Activated naive CD8-positive, alpha-beta T cell treated with anti-CD3 and anti-CD28 coated beads, Interleukin-2, amount 10 ng/mL, durations not matched to agents 7 days and 5 days (primary cell): ENCODE results near the gene KLHL22. TPM values are rescaled to one million over a fixed set of nuclear protein-coding genes. Genes with fewer than 3 reads are reported as not detected.

Experiments
- ATAC-seq: fragments of 150-1000 bp; cut with Tn5 transposase; one replicate; pipeline ENCODE4 v1.10.0; 2021; ENCODE audit warnings: low read depth, moderate library complexity
- POLR2A ChIA-PET: fragments of 350-600 bp; sonication (Branson Sonifier 250); formaldehyde crosslinking; loops from one replicate; lab custom pipeline; 2021; ENCODE audit warnings: antibody characterized with exemption; lab: Charles Lee
- DNase-seq: peaks from one replicate; pipeline ENCODE4 v3.0.0; 2021
- H3K27ac Mint-ChIP-seq: one replicate; pipeline ENCODE4 v1.8.0; 2022; ENCODE audit warnings: mild to moderate bottlenecking, mixed read lengths
- H3K27me3 Mint-ChIP-seq: one replicate; pipeline ENCODE4 v1.8.0; 2022; ENCODE audit warnings: mild to moderate bottlenecking, moderate library complexity, mixed read lengths
- H3K36me3 Mint-ChIP-seq: one replicate; pipeline ENCODE4 v1.8.0; 2021; ENCODE audit warnings: mild to moderate bottlenecking, mixed read lengths
- H3K4me1 Mint-ChIP-seq: one replicate; pipeline ENCODE4 v1.8.0; 2021; ENCODE audit warnings: mixed read lengths
- H3K4me3 Mint-ChIP-seq: one replicate; pipeline ENCODE4 v1.8.0; 2022; ENCODE audit warnings: mild to moderate bottlenecking, moderate library complexity, mixed read lengths
- H3K9me3 Mint-ChIP-seq: one replicate; pipeline ENCODE4 v1.8.0; 2021; ENCODE audit warnings: mixed read lengths
- total RNA-seq, 2 experiments: library from RNA; stranded (reverse); gene quantifications; one replicate each; pipeline ENCODE4 v1.2.3, GENCODE V29; 2021

The KLHL22 gene
- total RNA-seq, 2 experiments from 2014 or later: 31.7 to 37.3 TPM

DNA sequence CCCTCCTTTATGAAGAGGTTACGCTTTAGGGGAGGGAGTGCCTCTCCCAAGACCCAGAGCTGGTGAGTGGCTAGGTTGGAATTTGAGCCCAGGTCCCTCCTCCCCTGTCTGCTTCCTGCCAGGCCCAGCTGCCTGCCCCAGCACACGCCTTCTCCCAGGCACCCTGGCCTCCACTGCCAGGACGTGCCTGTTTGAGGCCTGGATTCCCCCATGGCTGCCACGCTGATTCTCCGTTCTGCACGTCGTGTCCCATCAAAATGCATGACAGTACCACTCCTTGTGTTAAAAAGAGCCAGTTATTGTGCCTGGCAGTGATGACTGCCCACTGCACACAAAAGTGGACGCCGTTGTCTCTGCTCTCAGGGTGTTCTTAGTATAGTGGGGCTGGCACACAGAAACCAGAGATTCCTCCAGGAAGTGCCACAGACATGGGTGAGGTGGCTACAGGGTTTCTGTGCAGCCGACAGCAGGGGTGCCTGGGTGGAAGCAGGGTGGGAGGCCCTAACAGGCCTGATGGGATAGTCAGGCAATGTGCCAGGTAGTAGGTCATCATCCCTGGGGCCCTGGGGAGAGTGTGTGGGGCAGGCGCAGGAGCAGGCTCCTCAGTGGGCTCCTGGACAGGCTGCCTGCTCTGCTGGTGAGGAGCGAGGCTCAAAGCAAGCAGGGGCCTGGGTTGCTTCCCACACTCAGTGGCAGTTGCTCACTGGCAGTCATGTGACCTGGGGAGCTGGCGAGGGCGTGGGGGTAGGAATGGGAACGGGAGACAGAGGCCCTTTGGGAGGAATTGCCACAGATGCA, 36.0 kb upstream of the KLHL22 start:
- peak overlapping the region; percentile 69 for H3K27ac Mint-ChIP-seq
- H3K9me3 Mint-ChIP-seq: no peaks in the 10 kb centered on the region
- POLR2A ChIA-PET: interaction anchor here (0.8 to 1.3 kb wide), 4 partner anchors 13 to 24 kb away, joined by 3 to 7 read pairs (median 4); partner anchors contain the start of gene MED15
- H3K4me3 Mint-ChIP-seq: no peak overlapping the region
- H3K4me1 Mint-ChIP-seq: peaks cover 41% of the 10 kb centered on the region
- ATAC-seq: no peak
- no peaks in the 10 kb centered on the region for H3K27me3 Mint-ChIP-seq
- no peak for DNase-seq
- peaks cover 27% of the 10 kb centered on the region for H3K36me3 Mint-ChIP-seq

DNA sequence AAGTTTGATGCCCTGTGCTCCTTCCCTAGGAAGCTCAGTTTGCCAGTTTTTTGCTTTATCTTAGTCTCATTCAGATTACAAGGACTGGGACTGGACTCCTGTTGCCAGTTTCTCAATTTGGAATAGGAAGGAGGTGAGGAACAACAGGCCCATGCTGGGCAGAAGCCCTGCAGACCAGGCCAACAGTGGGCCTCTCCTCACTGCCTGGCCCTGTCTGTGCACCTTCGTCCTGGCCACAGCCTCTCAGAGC, 35.5 kb upstream of the KLHL22 start:
- ATAC-seq: no peak
- no peak for DNase-seq
- Mint-ChIP-seq H3K36me3 (peaks cover 29% of the 10 kb centered on the region), H3K9me3 (no peaks in the 10 kb centered on the region), H3K4me1 (peaks cover 46% of the 10 kb centered on the region), H3K27me3 (no peaks in the 10 kb centered on the region), H3K4me3 (no peak overlapping the region), H3K27ac (no peak overlapping the region)
- POLR2A ChIA-PET: interaction anchor here (0.9 kb wide), 1 partner anchor 13 kb away, joined by 3 read pairs; no protein-coding TSS in a partner anchor

DNA sequence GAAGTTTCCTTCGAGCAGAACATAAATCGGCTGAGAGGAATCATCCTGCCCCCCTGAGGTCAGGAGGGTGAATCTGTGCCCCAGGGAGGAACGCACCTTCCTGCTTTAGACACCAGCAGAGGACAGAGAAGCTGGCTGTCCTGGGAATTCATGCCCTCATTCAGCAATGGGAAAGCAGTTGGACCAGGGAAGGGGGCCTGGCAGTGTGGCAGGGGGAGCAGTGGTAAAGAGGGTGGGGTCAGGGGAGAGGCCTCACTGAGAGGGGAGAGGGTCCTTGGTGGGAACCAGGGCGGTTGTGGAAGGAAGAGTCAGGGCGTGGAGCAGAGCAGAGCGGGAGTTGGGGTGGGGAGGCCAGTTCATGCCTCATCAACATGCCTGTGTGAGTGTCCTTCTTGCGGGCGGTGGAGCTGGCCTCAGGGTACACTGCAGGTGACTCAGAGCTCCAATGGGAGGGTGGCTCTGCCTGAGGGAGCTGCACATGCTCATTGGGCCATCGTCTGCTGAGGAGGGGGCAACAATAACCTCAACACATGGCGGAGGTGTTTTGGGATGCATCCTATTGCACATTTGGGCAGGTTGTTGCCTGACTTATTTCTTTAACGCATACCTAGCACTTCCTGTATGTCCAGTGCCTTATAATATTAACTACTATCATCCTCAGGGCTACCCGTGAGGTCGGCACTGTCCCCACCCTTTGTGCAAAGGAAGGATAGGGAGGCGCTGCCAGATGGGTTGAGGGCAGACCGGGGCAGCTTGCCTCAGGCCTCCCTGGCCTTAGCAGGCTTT, 35.0 kb upstream of the KLHL22 start:
- ATAC-seq (no peak), DNase-seq (no peak)
- H3K9me3 Mint-ChIP-seq: no peaks in the 10 kb centered on the region
- H3K27ac Mint-ChIP-seq: no peak overlapping the region
- H3K27me3 Mint-ChIP-seq: no peaks in the 10 kb centered on the region
- H3K36me3 Mint-ChIP-seq: peaks cover 29% of the 10 kb centered on the region
- no peak overlapping the region for H3K4me3 Mint-ChIP-seq
- POLR2A ChIA-PET: interaction anchor here (0.9 kb wide), 1 partner anchor 12 kb away, joined by 3 read pairs; no protein-coding TSS in a partner anchor
- H3K4me1 Mint-ChIP-seq: peaks cover 46% of the 10 kb centered on the region

DNA sequence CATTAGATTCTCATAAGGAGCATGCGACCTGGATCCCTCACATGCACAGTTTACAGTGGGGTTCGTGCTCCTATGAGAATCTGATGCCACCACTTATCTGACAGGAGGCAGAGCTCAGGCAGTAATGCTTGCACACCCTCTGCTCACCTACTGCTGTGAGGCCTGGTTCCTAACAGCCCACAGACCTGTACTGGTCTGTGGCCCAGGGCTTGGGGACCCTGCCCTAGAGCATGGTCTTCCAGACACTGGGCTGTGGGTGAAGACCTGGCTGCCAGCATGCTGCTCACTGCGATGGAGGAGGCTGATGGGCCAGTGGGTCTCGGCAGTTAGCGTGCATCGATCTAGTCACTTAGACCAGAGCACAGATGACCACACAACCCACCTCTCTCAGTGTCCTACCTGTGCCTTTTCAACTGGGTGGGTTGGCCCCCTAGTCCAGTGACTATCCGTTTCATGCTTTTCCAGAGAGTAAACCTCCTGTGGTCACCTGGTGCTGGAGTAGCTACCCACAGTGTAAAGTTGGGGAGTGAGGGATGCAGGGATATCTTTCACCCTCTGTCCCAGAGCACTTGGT, 32.9 kb upstream of the KLHL22 start:
- DNase-seq (no peak), ATAC-seq (no peak)
- Mint-ChIP-seq H3K4me1 (peaks cover 47% of the 10 kb centered on the region), H3K4me3 (no peak overlapping the region), H3K27me3 (no peaks in the 10 kb centered on the region), H3K9me3 (no peaks in the 10 kb centered on the region), H3K27ac (no peak overlapping the region), H3K36me3 (peaks cover 24% of the 10 kb centered on the region)
- POLR2A ChIA-PET: no interaction called here

DNA sequence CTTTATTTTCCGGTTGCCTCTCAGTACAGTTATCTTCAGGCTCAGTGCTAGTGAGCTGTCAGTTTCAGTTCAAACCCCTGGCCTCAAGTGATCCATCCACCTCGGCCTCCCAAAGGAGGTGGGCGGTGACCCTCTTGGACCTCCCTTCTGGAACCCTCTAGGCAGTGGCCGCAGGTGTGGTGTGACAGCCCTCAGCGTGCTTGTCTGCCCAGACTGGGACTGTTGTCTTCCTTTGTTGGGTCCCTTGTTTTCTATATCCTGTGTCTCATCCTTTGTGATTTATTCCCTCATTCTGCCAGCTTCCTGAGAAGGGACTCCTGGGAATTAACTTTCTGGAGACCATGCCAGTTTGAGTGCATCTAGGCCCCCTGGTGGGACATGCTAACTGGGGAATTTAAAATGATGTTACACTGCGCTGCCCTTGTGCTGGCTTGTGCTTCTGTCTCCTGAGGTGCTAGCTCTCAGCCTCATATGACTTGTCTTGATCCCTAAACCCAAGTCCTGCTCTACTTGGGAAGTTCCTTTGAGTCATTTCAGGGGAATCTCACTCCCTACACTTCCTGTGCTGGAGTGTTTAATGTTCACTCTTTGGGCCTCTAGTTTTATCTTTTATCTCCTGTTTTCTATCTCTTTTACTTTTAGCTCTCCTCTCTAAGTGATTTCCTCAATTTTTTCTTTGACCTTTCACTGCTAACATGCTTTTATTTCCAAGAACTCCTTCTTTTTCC, 31.2 kb upstream of the KLHL22 start:
- Mint-ChIP-seq H3K27ac (no peak overlapping the region), H3K27me3 (no peaks in the 10 kb centered on the region), H3K4me1 (peaks cover 49% of the 10 kb centered on the region), H3K9me3 (no peaks in the 10 kb centered on the region), H3K4me3 (no peak overlapping the region), H3K36me3 (peaks cover 26% of the 10 kb centered on the region)
- ATAC-seq: no peak
- no peak for DNase-seq
- POLR2A ChIA-PET: interaction anchor here (1.0 kb wide), 1 partner anchor 19 kb away, joined by 3 read pairs; the partner anchor contains the start of gene MED15

DNA sequence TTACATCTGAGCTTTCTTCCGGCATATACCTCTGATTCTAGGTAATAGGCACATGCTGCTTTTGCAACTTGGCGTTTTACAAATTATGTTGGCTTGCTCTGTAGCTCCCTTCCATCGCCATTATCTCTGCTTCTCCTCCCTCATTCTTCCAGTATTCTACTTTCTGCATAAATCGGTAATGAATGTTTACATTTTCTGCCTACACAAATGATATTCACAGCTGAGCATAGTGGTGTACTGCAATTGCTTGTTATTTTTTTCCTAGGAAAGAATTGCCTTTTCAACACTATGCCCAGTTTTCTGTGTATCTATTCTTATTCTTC, 30.7 kb upstream of the KLHL22 start:
- H3K4me1 Mint-ChIP-seq: peaks cover 46% of the 10 kb centered on the region
- H3K27me3 Mint-ChIP-seq: no peaks in the 10 kb centered on the region
- POLR2A ChIA-PET: interaction anchor here (1.0 kb wide), 1 partner anchor 19 kb away, joined by 3 read pairs; the partner anchor contains the start of gene MED15
- H3K36me3 Mint-ChIP-seq: peaks cover 26% of the 10 kb centered on the region
- H3K4me3 Mint-ChIP-seq: no peak overlapping the region
- no peak for ATAC-seq
- no peaks in the 10 kb centered on the region for H3K9me3 Mint-ChIP-seq
- DNase-seq: no peak
- H3K27ac Mint-ChIP-seq: no peak overlapping the region

DNA sequence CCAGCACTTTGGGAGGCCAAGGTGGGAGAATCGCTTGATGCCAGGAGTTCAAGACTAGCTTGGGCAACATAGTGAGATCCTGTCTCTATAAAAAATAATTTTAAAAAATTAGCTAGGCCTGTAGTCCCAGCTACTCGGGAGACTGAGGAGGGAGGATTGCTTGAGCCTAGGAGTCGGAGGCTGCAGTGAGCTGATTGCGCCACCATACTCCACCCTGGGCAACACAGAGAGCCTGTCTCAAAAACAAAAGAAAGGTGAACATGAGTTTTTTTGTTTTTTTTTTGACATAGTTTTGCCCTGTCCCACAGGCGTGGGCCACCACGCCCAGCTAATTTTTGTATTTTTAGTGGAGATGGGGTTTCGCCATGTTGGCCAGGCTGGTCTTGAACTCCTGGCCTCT, 29.5 kb upstream of the KLHL22 start:
- POLR2A ChIA-PET: interaction anchor here (1.0 to 1.5 kb wide), 3 partner anchors 16 to 40 kb away, joined by 3 to 7 read pairs (median 3); no protein-coding TSS in a partner anchor
- DNase-seq: no peak
- Mint-ChIP-seq H3K27ac (no peak overlapping the region), H3K9me3 (no peaks in the 10 kb centered on the region), H3K27me3 (no peaks in the 10 kb centered on the region), H3K4me3 (no peak overlapping the region), H3K4me1 (peaks cover 46% of the 10 kb centered on the region), H3K36me3 (peaks cover 35% of the 10 kb centered on the region)
- ATAC-seq: no peak

DNA sequence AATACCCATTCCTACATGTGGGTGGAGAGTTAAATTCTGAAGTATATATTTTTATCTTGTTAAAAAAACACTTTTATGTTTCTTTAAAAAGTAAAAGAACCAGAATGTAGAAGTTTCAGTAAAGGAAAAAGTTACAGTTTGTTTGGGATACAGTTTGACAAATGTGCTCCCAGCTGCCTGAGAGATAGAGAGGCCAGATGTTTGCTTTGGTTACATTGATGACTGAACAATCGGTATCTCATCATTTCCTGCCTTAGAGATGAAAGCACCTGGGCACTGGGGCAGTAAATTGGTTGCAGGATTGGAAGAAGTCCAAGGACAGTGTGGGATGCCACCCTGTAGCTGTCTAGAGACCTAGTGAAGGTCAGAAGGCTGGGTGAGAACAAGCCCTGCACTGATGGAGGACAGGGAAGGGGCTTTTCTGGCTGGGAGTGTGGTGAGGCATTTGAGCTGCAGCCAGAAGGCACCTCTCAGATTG, 28.4 kb upstream of the KLHL22 start:
- Mint-ChIP-seq H3K27ac (peak overlapping the region; percentile 93), H3K9me3 (no peaks in the 10 kb centered on the region), H3K4me1 (peaks cover 53% of the 10 kb centered on the region), H3K27me3 (no peaks in the 10 kb centered on the region), H3K4me3 (peak overlapping the region; percentile 37), H3K36me3 (peaks cover 38% of the 10 kb centered on the region)
- DNase-seq (no peak), ATAC-seq (peak; percentile 56)
- POLR2A ChIA-PET: interaction anchor here (0.8 to 1.5 kb wide), 6 partner anchors 10 to 41 kb away, joined by 3 to 7 read pairs (median 4); no protein-coding TSS in a partner anchor

DNA sequence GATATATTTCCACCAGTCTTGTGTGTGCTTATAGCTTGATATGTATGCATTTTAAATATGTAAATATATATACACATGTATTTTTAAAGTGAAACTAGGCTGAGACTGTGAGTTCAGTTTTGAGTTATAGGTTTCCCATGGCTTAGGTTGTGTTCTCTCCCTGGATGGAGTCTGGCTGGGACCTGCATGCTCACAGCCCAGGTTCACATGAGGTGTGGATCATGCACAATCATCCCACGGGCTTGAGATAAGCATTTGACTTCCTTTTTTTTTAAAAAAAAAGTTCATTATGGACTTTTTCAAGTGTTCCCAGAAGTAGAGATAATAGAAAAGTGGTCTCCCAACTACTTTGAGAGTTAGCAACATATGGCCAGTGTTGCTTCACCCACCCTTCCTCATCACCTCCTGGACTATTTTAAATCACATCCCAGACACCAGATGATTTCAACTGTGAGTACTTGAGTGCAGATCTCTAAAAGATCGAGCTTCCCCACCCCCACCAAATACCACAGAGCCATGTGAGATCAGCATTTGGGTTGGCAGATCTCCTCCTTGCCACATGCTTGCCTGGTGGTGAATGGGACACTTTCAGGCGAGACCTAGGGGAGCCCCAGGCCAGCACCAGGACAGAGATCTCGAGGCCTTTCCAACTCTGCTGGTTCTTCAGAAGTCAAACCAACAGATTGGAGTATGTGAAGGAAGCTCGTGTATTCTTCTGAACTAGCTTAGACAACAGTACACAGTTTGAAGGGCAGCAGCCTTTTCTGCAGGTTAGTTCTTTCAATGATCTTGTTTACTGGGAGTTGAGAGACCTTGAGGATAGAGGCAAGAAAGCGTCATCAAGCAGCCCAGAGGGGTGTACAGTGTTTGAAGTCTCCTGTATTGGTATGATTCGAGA, 27.7 kb upstream of the KLHL22 start:
- Mint-ChIP-seq H3K27ac (peak overlapping the region; percentile 93), H3K27me3 (no peaks in the 10 kb centered on the region), H3K9me3 (no peaks in the 10 kb centered on the region), H3K36me3 (peaks cover 38% of the 10 kb centered on the region), H3K4me1 (peaks cover 54% of the 10 kb centered on the region), H3K4me3 (peak overlapping the region; percentile 39)
- DNase-seq: no peak
- POLR2A ChIA-PET: interaction anchor here (0.8 to 1.5 kb wide), 4 partner anchors 9 to 26 kb away, joined by 3 to 7 read pairs (median 4); no protein-coding TSS in a partner anchor
- peak; percentile 40 for ATAC-seq

DNA sequence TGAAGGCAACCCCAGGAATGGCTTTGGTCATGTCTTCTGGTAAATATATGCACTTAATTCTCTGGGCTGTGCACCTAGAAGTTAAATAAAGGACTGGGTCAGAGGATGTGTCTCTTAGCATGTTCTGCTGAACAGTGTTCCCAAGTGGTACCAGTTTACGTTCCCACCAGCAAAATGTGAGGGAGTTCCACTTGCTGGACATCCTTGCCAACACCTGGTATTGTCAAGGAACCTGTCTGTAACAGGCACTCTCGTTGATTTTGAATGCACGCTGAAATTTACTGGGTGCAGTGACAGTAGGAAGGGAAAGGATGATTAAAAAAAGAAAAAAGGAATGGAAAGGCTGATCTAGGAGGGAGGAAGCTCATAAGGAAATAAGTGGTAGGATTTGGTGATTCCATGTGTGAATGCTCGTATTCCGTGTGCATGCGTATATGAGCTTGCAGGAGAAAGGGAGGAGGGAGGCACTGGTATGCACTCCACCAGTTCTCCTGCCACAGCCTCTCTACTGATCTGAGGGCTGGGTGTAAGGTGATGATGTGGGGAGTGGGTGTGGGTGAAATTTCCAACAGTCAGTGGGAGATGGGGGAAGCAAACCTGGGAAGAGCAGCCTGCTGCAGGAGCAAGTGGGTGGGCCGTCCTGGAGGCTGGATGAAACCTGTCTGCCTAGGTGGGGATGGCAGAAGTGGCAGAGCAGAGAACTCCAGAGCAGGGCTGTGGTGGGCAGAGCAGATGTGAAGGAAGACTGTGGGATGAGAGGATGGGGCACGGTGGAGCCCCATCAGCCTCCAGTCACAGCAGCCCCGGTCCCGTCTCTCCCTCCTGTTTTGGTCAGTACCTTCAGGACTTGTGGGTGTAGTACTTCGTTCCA, 26.8 kb upstream of the KLHL22 start:
- POLR2A ChIA-PET: no interaction called here
- no peaks in the 10 kb centered on the region for H3K9me3 Mint-ChIP-seq
- H3K4me1 Mint-ChIP-seq: peaks cover 59% of the 10 kb centered on the region
- H3K4me3 Mint-ChIP-seq: peak overlapping the region; percentile 43
- no peaks in the 10 kb centered on the region for H3K27me3 Mint-ChIP-seq
- H3K36me3 Mint-ChIP-seq: peaks cover 34% of the 10 kb centered on the region
- H3K27ac Mint-ChIP-seq: peak overlapping the region; percentile 82
- DNase-seq (no peak), ATAC-seq (no peak)

DNA sequence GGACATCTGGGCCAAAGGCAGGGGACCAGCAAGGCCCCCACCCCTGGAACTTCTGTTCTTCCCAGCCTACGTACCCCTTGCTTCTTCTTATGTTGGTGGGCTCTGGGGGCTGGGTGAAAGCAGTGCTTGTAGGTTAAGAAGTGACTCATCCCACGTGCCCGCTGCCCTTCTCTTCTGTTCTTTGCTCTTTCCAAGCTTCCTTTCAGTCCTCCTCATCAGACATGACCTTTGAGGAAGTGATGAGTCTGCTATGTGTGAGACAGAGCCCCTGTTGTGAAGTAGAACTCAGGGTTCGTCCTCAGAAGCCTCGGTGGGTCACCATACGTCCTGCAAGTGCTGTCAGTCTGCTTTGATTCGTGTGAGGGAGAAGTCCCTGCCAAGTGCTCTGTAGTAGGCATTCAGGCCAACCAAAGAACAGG, 24.5 kb upstream of the KLHL22 start:
- Mint-ChIP-seq H3K9me3 (no peaks in the 10 kb centered on the region), H3K36me3 (peaks cover 25% of the 10 kb centered on the region), H3K27me3 (no peaks in the 10 kb centered on the region), H3K27ac (peak overlapping the region; percentile 74), H3K4me3 (no peak overlapping the region), H3K4me1 (peaks cover 54% of the 10 kb centered on the region)
- ATAC-seq (peak; percentile 16), DNase-seq (no peak)
- POLR2A ChIA-PET: interaction anchor here (0.9 to 1.6 kb wide), 3 partner anchors 13 to 37 kb away, joined by 4 to 5 read pairs (median 5); partner anchors contain the start of genes KLHL22 and MED15
